Mucosa of gallbladder (tissue), 1 donor: ENCODE data around the gene RIPK3. TPM values are rescaled to one million over a fixed set of nuclear protein-coding genes. Genes with fewer than 3 reads are reported as not detected.
"Not testable (repeated sequence)": the region's sequence is repeated elsewhere in the genome, so short reads cannot be mapped to it uniquely, and the experiment has no call there.

Experiments used
- DNase-seq: peaks from one replicate; pipeline ENCODE4 v3.0.0-alpha.2; 2020; ENCODE audit warnings: low spot score
- total RNA-seq: library from RNA; stranded (reverse); gene quantifications from one replicate; pipeline ENCODE4 v1.2.1, GENCODE V29; 2021
- donor health status: DM: no; HTN: no; CAD: no.

Gene RIPK3
- total RNA-seq, result 56.5 TPM

DNA sequence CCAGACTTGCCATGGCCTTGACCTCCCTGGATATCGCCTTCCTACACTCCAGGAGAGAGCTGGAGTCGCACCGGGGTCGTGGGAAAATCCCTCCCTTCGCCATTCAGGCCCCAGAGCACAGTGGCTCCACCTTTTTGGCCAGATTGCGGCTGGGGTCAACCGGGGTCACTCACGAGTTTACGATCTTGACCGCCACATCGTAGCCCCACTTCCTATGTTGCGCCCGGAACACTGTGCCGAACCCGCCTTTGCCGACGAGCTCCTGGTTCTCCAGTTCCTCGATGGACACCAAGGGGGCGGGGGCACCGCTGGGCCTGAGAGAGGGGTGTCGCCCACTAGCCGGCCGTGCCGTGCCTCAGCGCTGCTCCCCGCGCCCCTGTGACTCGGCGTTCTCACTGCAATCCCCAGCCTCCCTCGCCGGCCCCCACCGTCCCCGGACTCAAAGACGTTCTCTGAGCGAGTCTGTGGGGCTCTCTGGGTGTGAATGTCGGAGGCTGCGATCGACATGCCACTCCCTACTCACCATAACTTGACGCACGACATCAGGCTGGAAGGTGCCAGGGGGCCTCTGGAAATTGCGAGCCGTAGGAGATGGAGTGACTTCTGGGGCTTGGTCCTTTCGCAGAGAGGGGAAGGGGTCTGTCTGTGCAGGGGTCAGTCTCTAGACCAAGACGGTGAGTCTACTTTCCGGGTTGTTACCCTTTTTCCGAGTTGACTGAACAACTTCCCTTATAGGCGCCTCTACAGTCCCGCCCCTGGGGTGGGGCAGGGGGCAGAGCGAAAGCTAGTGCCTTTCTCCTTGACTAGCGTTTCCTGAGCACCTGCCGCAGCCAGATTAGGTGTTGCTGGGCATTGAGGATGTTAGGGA is at the start of gene RIPK3:
RIPK3 (minus strand) TSS at position 708 of the 868 bp plus-strand sequence; CDS start at position 543, 165 bp downstream.
- DNase-seq, result peak; percentile 66

DNA sequence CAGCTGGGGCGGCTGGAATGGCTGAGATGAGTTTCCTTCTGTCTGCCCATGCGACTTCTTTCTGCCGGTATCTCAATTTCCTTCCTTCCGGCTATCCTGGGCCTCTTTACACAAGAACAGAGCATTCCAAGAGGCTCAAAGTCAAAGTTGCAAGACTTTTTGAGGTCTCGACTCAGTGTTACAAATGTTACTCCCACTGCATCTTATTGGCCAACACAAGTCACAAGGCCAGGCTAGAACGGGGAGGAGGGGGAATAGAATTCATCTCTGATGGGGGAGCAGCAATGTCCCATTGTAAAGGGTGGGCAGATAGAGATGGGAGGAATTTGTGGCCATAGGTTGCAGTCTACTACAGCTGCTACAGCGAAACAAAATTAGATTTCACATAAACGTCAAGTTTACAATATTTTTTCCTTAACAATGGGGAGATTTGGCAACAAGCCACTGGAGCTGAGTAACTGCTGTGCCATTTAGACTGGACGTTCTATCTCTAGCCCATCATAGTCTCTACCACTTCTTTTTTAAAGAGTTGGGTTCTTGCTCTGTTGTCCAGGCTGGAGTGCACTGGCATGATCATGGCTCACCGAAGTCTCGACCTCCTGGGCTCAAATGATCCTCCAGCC is 49.5 kb upstream of the RIPK3 start:
- no peak for DNase-seq

DNA sequence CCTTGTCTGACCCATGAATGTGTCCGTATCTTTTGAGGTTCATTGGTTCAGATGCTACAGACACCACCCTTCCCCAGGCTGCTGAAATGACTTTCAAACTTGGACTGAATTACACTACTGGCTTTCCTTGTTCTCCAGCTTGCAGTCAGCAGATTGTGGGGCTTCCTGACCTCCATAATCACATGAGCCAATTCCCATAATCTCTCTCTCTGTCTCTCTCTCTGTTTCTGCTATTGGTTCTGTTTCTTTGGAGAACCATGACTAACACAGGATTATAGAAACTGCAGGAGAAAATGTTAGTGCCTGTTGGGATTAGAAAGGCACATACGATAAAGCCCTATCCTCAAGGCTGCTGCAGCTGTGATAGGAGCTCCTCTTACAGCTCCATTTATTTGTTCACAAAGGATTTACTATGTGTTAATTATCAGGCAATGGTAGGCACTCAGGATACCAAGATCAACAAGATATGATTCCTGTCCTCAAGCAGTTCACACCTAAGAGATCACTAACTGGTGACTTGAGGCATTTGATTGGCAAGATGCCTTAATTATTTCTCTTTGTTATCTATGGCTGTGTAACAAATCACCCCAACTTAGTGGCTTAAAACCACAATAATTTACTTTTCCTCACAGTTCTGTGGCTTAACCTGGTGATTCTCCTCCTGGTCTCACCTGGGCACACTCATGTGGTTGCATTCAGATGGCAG is 48.8 kb upstream of the RIPK3 start:
- no peak for DNase-seq

DNA sequence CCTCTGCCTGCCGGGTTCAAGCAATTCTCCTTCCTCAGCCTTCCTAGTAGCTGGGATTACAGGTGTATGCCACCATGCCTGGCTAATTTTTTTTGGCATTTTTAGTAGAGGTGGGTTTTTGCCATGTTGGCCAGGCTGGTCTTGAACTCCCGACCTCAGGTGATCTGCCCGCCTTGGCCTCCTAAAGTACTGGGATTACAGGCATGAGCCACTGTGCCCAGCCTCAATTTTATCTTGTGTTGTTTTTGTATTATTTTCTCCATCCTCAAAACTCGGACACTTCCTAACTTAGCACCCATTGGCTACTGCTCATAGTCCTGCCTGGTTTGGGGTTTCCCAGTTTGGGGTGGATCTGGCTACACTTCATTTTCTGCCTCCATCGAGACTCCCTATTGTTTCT is 47.8 kb upstream of the RIPK3 start:
- DNase-seq, result not testable (repeated sequence)

DNA sequence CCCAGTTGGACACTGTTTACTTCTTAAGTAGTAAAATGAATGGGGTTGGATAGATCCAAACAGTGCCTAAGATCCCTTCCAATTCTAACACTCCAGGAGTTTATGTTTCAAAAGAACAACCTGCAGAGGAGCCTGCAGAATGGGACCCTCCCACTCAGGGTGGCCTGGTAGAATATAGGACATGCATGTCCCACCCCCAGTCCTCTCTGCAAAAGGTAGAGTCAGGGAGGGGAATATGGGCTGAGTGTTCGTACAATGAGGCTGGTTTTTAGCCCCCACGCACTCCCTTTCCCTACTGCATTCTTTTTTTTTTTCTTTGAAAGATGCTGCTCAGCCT is 47.2 kb upstream of the RIPK3 start:
- DNase-seq, result no peak

DNA sequence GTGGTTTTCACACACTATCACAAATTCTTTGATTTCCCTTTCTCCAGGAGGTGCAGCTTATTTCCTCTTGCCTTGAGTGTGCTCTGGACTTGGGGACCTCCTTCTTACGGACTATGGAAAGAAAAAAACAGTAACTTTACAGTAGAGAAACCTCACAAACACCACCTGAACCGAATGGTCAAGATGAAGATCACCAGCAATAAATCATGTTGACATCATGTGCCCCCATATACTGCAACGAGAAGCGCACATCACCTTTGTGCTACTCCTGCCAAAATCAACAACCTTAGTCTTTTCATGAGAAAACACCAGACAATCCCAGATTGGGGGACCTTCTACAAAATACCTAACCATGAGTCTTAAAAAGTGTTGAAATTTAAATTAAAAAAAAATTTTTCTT is 45.7 kb upstream of the RIPK3 start:
- no peak for DNase-seq

DNA sequence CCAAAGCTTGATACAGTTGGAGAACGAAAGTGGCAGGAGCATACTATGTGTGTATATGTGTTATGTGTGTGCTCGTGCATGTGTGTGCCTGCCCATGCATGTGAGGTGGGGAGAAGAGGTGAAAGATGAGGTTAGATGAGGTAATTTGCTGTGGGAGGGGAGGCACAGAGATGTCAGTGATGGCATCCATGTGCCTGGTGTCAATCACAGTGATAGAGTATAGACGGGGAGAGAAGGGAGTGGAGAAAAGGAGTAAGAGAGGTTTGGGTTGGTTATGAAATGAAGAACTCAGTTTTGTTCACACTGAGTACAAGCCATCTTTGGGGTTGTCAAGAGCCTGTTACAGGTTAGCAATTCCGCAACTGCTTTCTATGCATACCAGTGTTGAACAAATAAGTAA is 44.4 kb upstream of the RIPK3 start:
- DNase-seq, result no peak

DNA sequence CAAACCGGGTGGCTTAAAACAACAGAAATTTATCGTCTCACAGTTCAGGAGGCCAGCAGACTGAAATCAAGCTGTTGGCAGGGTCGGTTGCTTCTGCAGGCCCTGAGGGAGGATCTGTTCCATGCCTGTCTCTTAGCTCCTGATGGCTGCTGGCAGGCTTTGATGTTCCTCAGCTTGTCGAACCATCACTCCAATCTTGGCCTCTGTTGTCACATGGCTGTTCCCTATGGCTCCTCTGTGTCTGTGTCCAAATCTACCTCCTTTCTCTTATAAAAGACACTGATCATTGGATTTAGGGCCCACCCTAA is 42.2 kb upstream of the RIPK3 start:
- no peak for DNase-seq

DNA sequence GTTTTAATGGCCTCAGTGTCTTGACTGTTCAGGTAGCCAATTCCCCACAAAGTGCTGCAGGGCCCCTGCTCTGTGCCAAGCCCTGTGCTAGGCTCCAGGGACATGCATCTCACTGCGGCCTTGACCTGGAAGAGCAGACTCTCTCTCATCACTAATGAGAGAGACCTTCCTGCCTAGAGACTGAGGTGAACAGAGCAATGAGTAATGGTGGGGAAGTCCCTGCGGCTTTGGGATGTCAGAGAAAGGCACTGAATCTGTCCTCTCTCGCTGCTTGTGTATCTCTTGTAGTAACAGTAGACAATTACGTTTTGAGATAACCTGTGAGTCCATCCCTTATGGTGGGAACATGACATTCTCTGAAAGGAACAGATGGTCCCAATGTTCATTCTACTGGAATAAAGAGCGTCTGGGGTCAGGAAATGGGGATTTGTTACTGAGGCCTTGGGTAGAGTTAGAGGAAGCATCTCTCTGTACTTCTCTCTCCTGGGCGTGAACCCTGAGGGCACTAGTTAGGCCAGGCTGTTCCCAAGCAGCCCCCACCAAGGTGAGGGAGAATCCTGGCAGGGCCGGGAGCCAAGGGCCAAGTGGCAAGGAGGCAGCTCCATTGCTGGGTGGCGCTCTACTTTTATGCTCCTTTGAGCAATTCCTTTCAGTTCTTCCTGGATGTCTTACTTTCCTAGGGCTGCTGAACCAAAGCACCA is 41.7 kb upstream of the RIPK3 start:
- DNase-seq, result no peak

DNA sequence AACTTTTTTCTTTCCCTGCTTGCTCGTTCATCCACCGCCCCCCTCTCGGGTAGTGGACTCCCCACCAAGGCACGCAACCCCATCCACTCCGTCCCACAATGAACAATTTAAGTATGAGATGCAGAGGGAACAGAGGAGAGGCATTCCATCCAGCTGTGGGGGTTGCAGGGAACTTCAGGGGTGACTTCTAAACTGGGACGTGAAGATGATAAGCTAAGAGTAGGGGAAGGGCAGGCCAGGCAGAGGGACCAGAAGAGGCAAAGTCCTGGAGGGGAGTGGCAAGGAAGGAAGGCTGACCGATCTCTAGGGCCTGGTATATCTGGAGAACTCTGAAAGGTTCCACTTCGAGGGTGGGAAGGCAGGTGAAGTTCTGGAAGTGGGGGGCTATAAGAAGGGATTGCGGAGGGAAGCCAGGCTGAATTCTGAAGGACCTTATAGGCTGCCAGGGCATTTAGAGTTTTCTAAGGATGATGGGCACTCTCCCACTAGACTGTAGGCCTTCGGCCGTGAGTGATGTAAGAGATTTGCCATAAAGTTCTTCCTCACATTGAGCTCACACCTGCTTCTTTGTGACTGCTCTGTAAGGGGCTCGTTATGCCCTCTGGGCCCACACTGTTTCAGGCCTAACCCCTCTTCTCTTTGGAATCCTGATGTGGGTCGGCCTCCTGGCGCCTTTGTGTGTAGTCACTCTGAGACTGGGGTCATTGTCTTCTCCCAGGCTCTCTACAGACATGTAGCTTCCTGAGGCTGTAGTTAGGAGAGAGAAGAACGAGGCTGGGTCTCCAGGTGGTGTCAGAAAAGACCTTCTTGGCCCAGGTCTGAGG is 40.3 kb upstream of the RIPK3 start:
- no peak for DNase-seq

DNA sequence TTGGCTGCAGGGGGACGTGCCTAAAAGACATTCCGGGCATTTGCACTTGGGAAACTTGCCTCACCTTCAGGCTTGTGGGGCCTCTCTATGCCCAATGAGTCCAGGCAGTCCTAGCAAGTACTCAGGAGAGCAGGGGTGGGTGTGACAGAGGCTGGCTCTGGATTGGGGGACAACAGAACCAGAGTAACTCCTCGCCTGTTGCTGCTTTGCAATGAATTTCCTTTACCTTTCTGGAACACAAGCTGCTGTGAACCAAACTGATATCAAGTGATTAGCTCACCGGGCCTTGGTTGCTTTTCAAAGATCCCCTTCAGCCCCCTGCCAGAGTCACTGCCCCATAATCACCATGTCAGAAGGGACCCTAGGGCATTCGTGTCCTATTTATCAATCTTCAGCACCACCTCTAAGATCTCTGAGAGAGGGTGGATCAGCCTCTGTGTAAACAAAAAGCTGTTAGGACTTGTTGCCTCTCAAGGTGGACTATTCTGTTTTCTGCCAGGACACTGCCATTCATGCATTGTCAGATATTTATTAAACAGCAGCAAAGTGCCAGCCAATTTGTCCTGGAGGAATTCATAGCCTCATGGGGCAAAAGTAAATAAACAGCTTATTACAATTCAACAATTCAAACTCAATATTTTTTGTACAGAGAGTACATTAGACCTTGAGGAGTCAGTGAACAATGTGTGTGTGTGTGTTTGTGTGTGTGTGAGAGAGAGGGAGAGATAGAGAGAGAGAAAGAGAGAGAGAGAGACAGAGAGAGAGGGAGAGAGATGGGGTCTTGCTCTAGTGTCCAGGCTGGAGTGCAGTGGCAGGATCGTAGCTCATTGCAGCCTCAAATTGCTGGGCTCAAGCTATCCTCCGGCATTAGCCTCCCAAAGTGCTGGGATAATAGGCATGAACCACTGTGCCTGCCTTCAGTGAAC is 39.5 kb upstream of the RIPK3 start:
- DNase-seq, result no peak

DNA sequence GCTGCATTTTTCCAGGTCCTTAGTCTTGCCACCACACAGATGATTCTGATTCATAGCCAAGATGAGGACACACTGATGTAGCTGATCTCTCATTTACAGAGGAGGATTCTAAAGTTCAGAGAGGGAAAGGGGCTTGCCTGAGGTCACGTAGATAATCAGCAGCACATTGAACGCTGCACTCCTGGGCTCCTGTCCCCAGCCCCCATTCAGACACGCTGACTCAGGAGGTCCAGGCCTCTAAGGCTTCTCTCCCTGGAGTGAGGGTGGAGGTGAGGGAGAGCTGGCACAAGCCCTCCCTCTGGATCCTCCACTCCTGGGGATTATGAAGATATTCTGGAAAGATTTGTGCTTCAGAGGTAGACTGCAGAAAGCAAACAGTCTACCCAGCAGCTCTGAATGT is 38.5 kb upstream of the RIPK3 start:
- no peak for DNase-seq

DNA sequence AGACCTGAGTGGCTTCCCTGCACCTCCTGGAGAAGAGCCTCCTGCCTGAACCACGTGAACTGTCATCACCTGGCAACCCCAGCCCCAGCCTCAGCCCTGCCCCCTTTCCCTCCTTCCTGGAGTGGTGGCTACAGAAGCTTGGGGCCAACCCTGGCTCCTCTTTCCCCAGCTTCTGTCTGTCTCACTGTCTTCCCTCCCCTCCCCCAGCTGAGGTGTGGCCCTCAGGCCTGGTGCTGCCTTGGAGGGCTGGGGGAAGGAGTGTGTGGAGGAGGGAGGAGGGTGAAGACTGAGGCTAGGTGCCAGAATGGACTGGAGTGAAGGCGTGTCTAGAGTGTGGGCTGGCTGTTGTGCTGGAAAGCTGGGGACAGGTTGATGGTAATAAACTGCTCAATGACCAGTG is 37.9 kb upstream of the RIPK3 start:
- peak; percentile 69 for DNase-seq

DNA sequence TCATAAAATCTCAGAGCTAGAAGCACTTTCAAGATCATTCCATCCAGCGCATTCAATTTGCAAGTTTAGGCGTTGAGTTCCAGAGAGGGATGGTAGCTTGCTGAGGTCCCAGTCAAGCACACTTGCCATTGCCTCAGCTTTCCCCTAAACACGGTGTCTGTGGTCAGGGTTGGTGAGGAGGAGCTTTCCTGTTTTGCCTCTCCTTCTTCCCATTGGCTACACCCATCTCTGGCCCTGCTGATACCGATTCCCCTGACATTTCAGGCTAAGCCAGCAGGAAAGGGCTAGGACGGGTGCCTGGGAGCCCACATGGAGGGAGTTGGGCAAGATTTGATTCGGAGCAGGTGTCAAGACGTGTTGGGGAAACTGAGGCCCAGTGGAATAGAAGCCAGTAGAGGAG is 37.3 kb upstream of the RIPK3 start:
- DNase-seq, result no peak

DNA sequence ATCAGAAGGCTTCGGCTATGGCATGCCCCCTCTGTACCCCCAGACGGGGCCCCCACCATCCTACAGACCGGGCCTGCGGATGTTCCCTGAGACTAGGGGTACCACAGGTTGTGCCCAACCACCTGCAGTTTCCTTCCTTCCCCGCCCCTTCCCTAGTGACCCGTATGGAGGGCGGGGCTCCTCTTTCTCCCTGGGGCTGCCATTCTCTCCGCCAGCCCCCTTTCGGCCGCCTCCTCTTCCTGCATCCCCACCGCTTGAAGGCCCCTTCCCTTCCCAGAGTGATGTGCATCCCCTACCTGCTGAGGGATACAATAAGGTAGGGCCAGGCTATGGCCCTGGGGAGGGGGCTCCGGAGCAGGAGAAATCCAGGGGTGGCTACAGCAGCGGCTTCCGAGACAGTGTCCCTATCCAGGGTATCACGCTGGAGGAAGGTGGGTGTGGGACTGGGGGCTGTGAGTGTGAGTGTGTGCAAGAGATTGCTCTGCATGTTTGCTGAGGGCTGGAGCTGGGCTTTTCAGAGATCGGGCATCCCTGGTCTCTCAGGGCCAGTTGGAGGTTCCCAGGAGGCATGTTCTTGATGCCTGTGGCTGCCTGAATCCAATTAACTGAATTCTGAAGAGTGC is 36.8 kb upstream of the RIPK3 start:
- no peak for DNase-seq

DNA sequence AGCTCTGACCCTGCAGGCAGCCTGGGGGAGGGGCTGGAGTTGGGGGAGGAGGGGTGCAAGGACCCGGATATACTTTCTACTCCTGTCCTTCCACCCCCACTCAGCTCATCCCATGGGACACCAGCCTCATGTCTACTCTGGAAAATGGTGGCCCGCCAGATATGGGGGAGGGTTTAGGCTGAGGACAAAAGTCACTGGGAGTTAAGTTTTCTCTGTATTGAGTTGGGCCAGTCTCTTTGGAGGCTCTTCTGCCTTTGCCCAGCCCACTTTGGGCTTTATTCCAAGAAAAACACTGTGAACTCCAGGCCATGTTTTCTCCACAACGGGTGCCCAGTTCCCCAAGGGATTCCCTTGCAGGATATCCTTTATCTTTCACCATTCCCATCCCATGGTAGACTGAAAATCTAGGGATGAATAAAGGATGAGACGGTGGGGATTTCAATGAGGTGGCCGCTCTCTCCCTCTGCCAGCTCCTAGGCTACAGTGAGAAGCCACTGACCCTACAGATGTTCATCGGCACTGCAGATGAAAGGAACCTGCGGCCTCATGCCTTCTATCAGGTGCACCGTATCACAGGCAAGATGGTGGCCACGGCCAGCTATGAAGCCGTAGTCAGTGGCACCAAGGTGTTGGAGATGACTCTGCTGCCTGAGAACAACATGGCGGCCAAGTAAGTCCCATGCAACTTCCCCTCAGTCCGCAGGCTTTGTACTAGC is 33.1 kb upstream of the RIPK3 start:
- DNase-seq, result no peak

DNA sequence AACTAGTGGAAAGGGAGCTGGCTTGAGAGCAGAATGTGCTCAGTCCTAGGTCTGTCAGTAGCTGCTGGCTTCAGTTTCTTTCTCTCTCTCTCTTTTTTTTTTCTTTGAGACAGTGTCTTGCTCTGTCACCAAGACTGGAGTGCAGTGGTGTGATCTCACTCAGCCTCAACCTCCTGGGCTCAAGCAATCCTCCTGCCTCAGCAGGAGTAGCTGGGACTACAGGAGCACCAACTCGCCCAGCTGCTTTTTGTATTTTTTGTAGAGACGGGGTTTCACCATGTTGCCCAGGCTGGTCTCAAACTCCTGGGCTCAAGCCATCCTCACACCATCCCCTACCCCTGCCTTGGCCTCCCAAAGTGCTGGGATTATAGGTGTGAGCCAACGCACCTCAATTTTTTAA is 31.8 kb upstream of the RIPK3 start:
- not testable (repeated sequence) for DNase-seq

DNA sequence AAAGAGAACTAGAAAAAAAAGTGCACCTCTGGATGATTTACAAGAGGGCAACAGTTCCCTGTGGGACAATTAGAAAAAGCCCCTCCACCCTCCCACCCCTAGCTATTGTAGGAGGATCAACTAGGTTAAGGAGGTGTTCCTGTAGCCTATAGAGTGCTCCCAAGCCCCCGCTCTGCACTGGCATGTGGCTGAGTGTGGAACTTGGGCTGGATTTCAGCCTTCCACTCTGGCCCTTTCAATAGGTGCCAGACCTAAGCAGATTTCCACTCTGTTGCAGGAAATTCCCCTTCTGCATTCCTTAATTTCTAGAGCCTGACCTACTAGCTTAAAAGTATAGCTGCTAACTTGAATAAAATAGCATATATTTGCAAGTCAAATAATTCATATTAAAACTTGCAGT is 31.0 kb upstream of the RIPK3 start:
- no peak for DNase-seq
